Cerebellar nuclear complex (tissue), 1 donor: ENCODE results near the gene PPM1M.
"Not testable (repeated sequence)": the region's sequence is repeated elsewhere in the genome, so short reads cannot be mapped to it uniquely, and the experiment has no call there.

Experiments
- DNase-seq, 2 experiments: peaks; one replicate each; lab custom pipeline; 2025; lab: John Stamatoyannopoulos, UW

Gene PPM1M

DNA sequence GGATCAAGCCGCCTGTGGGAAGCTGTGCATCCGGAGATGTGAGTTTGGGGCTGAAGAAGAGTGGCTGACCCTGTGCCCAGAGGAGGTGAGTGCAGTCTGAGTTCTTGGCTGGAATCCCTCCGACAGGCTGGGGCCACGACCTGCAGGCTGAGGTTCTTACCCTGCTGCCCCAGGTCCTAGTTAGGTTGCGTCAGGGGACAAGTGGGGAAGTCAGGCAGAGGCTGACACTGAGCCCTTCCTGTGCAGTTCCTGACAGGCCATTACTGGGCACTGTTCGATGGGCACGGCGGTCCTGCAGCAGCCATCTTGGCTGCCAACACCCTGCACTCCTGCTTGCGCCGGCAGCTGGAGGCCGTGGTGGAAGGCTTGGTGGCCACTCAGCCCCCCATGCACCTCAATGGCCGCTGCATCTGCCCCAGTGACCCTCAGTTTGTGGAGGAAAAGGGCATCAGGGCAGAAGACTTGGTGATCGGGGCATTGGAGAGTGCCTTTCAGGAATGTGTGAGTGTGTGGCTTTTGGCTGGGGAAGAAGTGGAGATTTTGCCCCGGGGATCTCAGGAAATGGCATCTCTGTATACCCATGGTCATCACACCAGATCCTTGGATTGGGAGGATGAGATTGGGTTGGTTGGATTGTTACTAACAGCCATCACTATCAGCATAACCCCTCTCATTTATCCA, 1.3 kb downstream of the PPM1M start:
- DNase-seq = no peak

GRCh38 chr3:52247409-52248164, 2.0 kb downstream of the PPM1M start:
- no peak for DNase-seq

DNA sequence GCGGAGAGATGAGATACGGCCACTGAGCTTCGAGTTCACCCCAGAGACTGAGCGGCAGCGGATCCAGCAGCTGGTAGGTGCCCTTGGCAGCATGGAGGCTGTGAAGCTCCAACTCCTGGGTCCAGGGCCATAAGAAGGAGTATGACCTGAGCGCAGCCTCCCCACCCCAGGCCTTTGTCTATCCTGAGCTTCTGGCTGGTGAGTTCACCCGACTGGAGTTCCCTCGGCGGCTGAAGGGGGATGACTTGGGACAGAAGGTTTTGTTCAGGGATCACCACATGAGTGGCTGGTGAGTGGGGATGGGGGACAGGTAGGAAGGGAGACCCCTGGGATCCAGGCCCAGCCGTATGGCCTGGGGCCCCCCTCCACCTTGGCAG, 2.6 kb downstream of the PPM1M start:
- no peak for DNase-seq

GRCh38 chr3:52248816-52249547, 3.4 kb downstream of the PPM1M start:
- DNase-seq = peak; percentile 50 to 72

GRCh38 chr3:52249683-52250082, 4.1 kb downstream of the PPM1M start:
- no peak for DNase-seq

DNA sequence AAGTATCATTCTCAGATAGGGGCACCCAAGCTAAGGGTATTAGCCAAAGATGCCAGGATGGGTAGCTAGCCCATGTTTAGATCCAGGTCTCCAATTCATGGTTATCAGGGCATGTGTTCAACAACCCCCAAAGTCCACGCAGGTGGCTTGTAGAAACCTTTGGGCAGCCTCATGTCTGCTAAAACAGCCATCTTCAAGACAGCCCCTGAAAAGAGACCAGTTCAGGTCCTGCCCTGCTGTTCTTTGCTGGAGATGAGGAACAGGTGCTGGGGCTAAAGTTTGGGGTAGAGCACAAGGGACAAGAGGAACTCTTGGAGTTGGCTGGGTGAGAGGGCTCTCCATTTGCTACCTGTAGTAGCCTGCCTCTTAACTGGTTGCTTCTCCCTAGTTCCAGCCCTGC, 4.6 kb downstream of the PPM1M start:
- DNase-seq = no peak

GRCh38 chr3:52253314-52254304, 8.1 kb downstream of the PPM1M start:
- DNase-seq = no peak

GRCh38 chr3:52254608-52255007, 9.0 kb downstream of the PPM1M start:
- DNase-seq = no peak

GRCh38 chr3:52256159-52256558, 10.6 kb downstream of the PPM1M start:
- no peak for DNase-seq

DNA sequence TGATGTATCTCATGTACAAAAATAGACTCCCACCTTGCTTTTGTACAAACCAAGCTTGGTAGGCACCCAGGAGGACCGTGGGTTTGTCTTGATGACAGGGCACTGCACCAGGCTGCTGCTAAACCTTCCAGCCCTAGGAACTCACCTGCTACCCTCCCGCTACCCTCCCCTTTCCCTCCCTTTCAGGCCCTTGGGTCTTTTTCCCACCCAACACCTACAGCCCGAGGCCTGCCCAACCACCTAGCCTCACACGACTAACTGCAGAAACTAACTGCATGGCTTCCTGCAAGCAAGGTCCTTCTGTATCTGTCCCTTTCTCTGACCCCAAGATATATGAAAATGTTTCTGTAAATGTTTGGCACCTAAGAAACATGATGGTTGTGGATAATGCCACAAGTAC, 11.1 kb downstream of the PPM1M start:
- DNase-seq = no peak

GRCh38 chr3:52257911-52258310, 12.4 kb downstream of the PPM1M start:
- DNase-seq = no peak

DNA sequence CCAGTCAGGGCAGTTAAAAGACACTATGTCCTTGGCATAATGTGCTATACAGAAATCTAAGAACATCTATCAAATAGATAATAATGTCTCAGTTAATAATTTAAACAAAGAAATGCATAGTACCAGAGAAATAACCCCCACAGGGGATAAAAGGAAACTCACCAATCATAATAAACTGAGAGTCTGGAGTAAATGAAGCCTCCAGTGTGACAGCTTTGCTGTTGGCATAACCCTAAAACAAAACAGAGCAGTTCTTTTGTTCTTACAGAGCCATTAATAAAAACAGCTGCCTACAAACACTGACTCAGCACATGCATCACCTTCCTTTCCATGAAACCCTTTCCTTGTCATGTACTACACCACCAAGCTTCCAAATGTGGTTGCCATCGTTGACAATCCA, 13.5 kb downstream of the PPM1M start:
- DNase-seq = no peak

DNA sequence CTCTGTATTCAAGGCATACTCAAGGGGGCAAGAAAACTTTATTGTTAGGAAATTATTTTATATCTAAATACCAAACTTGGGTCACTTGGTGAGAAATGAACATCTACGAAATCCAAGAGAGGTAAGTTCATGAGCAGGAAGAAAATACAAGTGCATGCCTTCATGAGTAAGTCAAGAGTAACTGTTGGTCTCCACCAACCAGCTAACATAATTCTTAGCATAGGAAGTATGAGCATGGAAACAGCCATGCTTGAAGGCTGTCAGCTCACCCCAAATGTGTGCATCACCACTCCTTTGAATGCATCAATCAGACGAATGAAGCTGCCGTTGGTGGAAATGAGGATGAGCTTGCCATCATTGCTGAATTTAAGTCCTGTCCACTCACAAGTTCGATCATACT, 13.9 kb downstream of the PPM1M start:
- no peak for DNase-seq

DNA sequence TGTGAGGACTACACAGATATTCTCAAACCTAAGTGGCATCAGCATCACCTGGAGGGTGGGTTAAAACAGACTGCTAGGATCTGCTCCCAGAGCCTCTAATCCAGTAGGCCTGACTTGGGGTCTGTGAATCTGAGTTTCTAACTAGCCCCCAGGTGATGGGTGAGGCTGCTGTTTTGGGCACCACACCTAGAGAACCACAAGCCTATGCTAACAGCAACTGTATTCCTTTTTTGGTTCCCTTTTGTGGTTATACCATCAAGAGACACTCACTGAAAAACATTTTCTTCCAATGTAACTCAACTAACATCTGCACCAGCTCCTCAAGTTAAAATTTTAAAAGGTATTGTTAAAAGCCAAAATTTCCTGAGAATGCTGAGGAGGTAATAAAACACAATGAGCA, 16.9 kb downstream of the PPM1M start:
- no peak for DNase-seq

GRCh38 chr3:52265387-52265786, 19.8 kb downstream of the PPM1M start:
- no peak for DNase-seq

- no peak for DNase-seq
Measured at GRCh38 chr3:52268036-52268435, 22.5 kb downstream of the PPM1M start.

DNA sequence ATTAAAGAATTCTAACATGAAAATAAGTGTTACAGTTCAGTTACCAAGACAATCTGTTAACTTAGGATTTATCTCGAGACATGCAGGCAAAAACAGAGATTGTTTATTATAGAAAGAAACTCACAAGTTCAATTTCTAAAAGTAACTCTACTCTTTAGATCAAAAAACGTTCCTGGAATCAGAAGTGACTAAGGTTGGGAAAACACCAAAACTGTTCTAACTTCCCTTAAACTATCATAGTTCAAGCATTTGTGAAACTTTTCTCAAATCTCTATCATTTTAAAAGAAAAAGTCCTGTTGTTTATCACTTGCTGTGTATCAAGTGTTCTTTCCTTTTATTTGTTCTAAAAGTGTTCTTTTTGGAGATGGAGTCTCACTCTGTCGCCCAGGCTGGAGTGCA, 24.2 kb downstream of the PPM1M start:
- no peak for DNase-seq

DNA sequence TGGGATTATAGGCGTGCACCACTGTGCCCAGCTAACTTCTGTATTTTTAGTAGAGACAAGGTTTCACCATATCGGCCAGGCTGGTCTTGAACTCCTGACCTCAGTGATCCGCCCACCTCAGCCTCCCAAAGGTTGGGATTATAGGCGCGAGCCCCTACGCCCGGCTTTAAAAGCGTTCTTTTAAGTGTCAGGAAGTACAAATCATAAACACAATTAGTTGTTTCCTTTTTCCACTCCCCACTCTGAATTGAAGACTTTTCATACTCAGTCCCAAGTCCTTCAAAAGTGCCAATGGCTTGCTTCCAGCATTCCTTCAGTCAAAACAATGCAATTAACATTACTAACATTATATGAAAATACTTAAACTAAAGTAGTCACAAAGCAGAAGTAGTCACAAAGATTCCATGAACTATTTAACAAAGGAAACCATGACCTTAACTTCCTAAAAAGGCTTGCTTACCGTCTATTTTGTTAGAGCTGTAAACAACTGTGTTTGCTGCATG, 24.7 kb downstream of the PPM1M start:
- no peak for DNase-seq

- not testable (repeated sequence) for DNase-seq
Measured at GRCh38 chr3:52272172-52272571, 26.6 kb downstream of the PPM1M start.

DNA sequence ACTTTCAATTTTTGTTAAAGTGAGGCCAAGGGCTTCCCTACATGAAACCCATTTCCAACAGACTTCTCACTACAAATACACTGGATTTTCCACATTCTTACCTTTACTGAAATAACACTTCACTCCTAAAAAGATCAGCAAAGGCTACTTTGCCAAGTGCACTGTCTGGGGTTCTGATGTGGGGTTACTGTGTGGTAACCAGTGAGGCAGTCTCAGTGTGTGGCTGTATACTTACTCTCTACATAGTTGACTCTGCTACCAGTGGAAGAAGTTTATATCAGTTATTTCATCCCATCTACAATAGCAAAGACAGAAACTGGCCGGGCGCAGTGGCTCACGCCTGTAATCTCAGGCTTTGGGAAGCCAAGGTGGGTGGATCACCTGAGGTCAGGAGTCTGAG, 27.3 kb downstream of the PPM1M start:
- no peak for DNase-seq

DNA sequence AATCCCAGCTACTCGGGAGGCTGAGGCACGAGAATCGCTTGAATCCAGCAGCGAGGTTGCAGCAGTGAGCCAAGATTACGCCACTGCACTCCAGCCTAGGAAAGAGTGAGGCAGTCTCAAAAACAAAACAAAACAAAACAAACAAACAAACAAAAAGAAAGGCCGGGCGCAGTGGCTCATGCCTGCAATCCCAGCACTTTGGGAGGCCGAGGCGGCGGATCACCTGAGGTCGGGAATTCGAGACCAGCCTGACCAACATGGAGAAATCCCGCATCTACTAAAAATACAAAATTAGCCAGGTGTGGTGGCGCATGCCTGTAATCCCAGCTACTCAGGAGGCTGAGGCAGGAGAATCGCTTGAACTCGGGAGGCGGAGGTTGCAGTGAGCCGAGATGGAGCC, 29.2 kb downstream of the PPM1M start:
- DNase-seq = not testable (repeated sequence)
